Suprapubic skin (tissue), 4 donors: ENCODE results near the gene HUS1B.

ENCODE experiments used
- EP300 ChIP-seq: sonication (generic); formaldehyde crosslinking; IDR thresholded peaks from one replicate; pipeline ENCODE4 v1.6.1; 2017; ENCODE audit warnings: antibody characterized with exemption
- POLR2A ChIP-seq, 2 donors: fragments of 450-650 bp; IDR thresholded peaks; one replicate each; pipeline ENCODE4 v1.6.1; 2017; ENCODE audit warnings: antibody characterized with exemption in 2 of 2, mild to moderate bottlenecking in 2 of 2, moderate library complexity in 2 of 2
- POLR2AphosphoS5 ChIP-seq, 3 donors: sonication (generic); formaldehyde crosslinking; IDR thresholded peaks; one replicate each; pipeline ENCODE4 v1.6.1; 2017; ENCODE audit warnings: antibody characterized with exemption in 3 of 3
- TF ChIP-seq, protein P1 (sequence below), 2 donors: fragments of 200-600 bp in 1 of 2; fragments of 450-650 bp in 1 of 2; sonication (generic) in 1 of 2; IDR thresholded peaks; one replicate each; pipeline ENCODE4 v1.5.1; 2016 to 2019; ENCODE audit warnings: antibody characterized with exemption in 2 of 2, mild to moderate bottlenecking in 1 of 2, moderate library complexity in 1 of 2

DNA sequence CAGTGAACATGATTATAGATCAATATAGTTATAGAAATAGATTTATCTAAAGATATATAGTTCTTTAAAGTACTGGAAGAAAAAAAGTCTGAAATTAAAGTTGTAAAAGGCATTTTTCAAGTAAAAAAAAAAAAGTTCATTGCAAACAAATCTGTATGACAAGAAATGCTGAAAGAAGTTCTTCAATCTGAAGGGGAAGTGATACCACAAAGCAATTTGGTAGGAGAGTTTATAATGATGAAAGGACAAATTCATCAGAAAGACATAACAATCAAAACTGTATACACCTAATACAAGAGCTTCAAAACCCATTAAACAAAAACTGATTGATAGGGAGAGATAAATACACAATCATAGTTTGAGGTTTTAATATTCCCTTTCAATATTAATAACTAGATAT, 14.1 kb downstream of the HUS1B start:
- no peak for TF ChIP-seq POLR2A (IDR thresholded peaks at IDR 0.05)
- TF ChIP-seq, protein P1, sequence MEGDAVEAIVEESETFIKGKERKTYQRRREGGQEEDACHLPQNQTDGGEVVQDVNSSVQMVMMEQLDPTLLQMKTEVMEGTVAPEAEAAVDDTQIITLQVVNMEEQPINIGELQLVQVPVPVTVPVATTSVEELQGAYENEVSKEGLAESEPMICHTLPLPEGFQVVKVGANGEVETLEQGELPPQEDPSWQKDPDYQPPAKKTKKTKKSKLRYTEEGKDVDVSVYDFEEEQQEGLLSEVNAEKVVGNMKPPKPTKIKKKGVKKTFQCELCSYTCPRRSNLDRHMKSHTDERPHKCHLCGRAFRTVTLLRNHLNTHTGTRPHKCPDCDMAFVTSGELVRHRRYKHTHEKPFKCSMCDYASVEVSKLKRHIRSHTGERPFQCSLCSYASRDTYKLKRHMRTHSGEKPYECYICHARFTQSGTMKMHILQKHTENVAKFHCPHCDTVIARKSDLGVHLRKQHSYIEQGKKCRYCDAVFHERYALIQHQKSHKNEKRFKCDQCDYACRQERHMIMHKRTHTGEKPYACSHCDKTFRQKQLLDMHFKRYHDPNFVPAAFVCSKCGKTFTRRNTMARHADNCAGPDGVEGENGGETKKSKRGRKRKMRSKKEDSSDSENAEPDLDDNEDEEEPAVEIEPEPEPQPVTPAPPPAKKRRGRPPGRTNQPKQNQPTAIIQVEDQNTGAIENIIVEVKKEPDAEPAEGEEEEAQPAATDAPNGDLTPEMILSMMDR (IDR thresholded peaks at IDR 0.05) = no peak
- no peak for TF ChIP-seq POLR2AphosphoS5 (IDR thresholded peaks at IDR 0.05)
- no peak for TF ChIP-seq EP300
